Naive thymus-derived CD4-positive, alpha-beta T cell (primary cell): ENCODE measurements around the gene REEP1. TPM values are rescaled to one million over a fixed set of nuclear protein-coding genes. Genes with fewer than 3 reads are reported as not detected.

Experiments used
- ATAC-seq: fragments of 150-1000 bp; cut with Tn5 transposase; 2 replicates; pipeline ENCODE4 v1.10.0; 2021; ENCODE audit warnings: mild to moderate bottlenecking, moderate library complexity
- CTCF ChIA-PET: fragments of 350-600 bp; sonication (Branson Sonifier 250); formaldehyde crosslinking; loops from one replicate; lab custom pipeline; 2021; ENCODE audit warnings: antibody characterized with exemption; lab: Charles Lee
- POLR2A ChIA-PET: fragments of 350-600 bp; sonication (Branson Sonifier 250); formaldehyde crosslinking; loops from one replicate; lab custom pipeline; 2021; ENCODE audit warnings: antibody characterized with exemption, inconsistent platforms; lab: Charles Lee
- DNase-seq, 9 donors: peaks; one replicate each; pipeline versions ENCODE4 v3.0.0 to v3.0.0-alpha.2; 2020 to 2022; ENCODE audit warnings: mixed read lengths in 1 of 9
- H3K27ac ChIP-seq: one replicate; pipeline ENCODE4 v1.7.0; 2013; ENCODE audit warnings: mild to moderate bottlenecking, low read depth, low read length, moderate library complexity
- H3K27me3 ChIP-seq, 2 donors: one replicate each; pipeline ENCODE4 v1.7.0; 2013; ENCODE audit warnings: low read length in 2 of 2, mild to moderate bottlenecking in 2 of 2, moderate library complexity in 2 of 2; ENCODE audit not compliant: control insufficient read depth in 2 of 2, insufficient read depth in 2 of 2
- H3K36me3 ChIP-seq, 3 experiments: 1 replicate in 2 of 3; 2 replicates in 1 of 3; pipeline ENCODE4 v1.7.0; 2013; ENCODE audit warnings: low read length in 3 of 3, mild to moderate bottlenecking in 3 of 3, moderate library complexity in 1 of 3; ENCODE audit not compliant: insufficient read depth in 3 of 3, control insufficient read depth in 2 of 3
- H3K4me1 ChIP-seq, 2 donors: one replicate each; pipeline ENCODE4 v1.7.0; 2013; ENCODE audit warnings: low read length in 2 of 2, mild to moderate bottlenecking in 2 of 2, moderate library complexity in 1 of 2; ENCODE audit not compliant: control insufficient read depth in 2 of 2, insufficient read depth in 2 of 2
- H3K4me3 ChIP-seq: 2 replicates; pipeline ENCODE4 v1.7.0; 2013; ENCODE audit warnings: mild to moderate bottlenecking, low read length
- H3K9me3 ChIP-seq, 3 experiments: 1 replicate in 2 of 3; 2 replicates in 1 of 3; pipeline ENCODE4 v1.7.0; 2013; ENCODE audit warnings: low read length in 3 of 3; ENCODE audit not compliant: control insufficient read depth in 2 of 3
- H3K27ac Mint-ChIP-seq, 9 donors: one replicate each; pipeline ENCODE4 v1.8.0; 2020 to 2022; ENCODE audit warnings: mixed read lengths in 9 of 9, mild to moderate bottlenecking in 8 of 9, moderate library complexity in 5 of 9, inconsistent platforms in 2 of 9
- H3K27me3 Mint-ChIP-seq, 5 donors: one replicate each; pipeline ENCODE4 v1.8.0; 2021 to 2022; ENCODE audit warnings: mixed read lengths in 5 of 5, mild to moderate bottlenecking in 1 of 5
- H3K36me3 Mint-ChIP-seq, 5 donors: one replicate each; pipeline ENCODE4 v1.8.0; 2020 to 2022; ENCODE audit warnings: mixed read lengths in 5 of 5, mild to moderate bottlenecking in 3 of 5, inconsistent platforms in 1 of 5
- H3K4me1 Mint-ChIP-seq, 7 donors: one replicate each; pipeline ENCODE4 v1.8.0; 2020 to 2022; ENCODE audit warnings: mixed read lengths in 7 of 7, mild to moderate bottlenecking in 3 of 7, inconsistent platforms in 1 of 7
- H3K4me3 Mint-ChIP-seq, 10 donors: one replicate each; pipeline ENCODE4 v1.8.0; 2020 to 2022; ENCODE audit warnings: mild to moderate bottlenecking in 10 of 10, mixed read lengths in 10 of 10, moderate library complexity in 6 of 10, inconsistent platforms in 2 of 10
- H3K9me3 Mint-ChIP-seq, 11 donors: one replicate each; pipeline ENCODE4 v1.8.0; 2020 to 2022; ENCODE audit warnings: mixed read lengths in 11 of 11, mild to moderate bottlenecking in 4 of 11, inconsistent platforms in 1 of 11, moderate library complexity in 1 of 11
- intact Hi-C, 2 donors: fragments of 100-400 bp; cut with micrococcal nuclease; formaldehyde crosslinking; loops; one replicate each; pipeline ENCODE4 v1.15.1; 2023
- polyA plus RNA-seq, 2 donors: library from polyadenylated mRNA; unstranded; fragments of 300-500 nt; fragmentation: Illumina TruSeq; gene quantifications; one replicate each; pipeline ENCODE4 v1.2.3, GENCODE V29; 2021
- total RNA-seq, 6 experiments: library from RNA in 5 of 6; stranded (reverse) in 5 of 6; gene quantifications; 1 replicate in 5 of 6; 2 replicates in 1 of 6; pipeline ENCODE4 v1.2.3 and lab custom pipeline; 2021 to 2026

Gene REEP1
- total and polyA plus RNA-seq, 7 experiments from 2014 or later, result 0.05 to 0.45 (median 0.29) TPM

DNA sequence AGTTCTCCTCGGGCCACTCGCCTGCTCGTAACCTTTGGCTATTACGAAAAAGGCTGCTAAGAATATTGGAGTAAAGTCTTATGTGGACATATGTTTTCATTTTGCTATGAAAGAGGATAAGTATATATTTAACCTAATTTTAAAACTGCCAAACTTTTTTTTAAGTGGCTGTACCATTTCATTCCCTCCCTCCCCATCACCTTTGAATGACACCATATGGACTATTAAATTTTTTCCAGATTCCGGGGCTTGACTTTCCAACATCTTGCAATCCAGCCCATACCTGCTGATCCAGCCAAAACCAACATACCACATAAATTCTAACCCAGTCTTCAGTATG, 31.5 kb downstream of the REEP1 start:
- Mint-ChIP-seq H3K4me1 (peaks cover 0 to 6% (median 0%) of the 10 kb centered on the region in 7 donors), H3K9me3 (peaks cover 0 to 1% (median 0%) of the 10 kb centered on the region in 11 donors), H3K36me3 (no peaks in the 10 kb centered on the region), H3K4me3 (no peak overlapping the region), H3K27me3 (peaks cover 4 to 30% (median 5%) of the 10 kb centered on the region in 5 donors), H3K27ac (no peak overlapping the region)
- no peaks in the 10 kb centered on the region for H3K27me3 ChIP-seq
- POLR2A ChIA-PET, result no interaction called here
- no peak overlapping the region for H3K4me3 ChIP-seq
- no peaks in the 10 kb centered on the region for H3K9me3 ChIP-seq
- intact Hi-C loops, result no loop called here
- no peak overlapping the region for H3K27ac ChIP-seq
- DNase-seq (no peak), ATAC-seq (no peak)
- no peaks in the 10 kb centered on the region for H3K4me1 ChIP-seq
- CTCF ChIA-PET, result no interaction called here
- H3K36me3 ChIP-seq, result no peaks in the 10 kb centered on the region

GRCh38 chr2:86305195-86305914, 32.1 kb downstream of the REEP1 start:
- no peak overlapping the region for H3K27ac Mint-ChIP-seq
- intact Hi-C loops, result no loop called here
- Histone ChIP-seq H3K27ac (no peak overlapping the region), H3K4me3 (no peak overlapping the region), H3K27me3 (peaks cover 0 to under 1% of the 10 kb centered on the region in 2 donors), H3K9me3 (no peaks in the 10 kb centered on the region), H3K4me1 (no peaks in the 10 kb centered on the region), H3K36me3 (no peaks in the 10 kb centered on the region)
- H3K36me3 Mint-ChIP-seq, result no peaks in the 10 kb centered on the region
- no peak for DNase-seq
- peaks cover 0 to 6% (median 0%) of the 10 kb centered on the region in 7 donors for H3K4me1 Mint-ChIP-seq
- ChIA-PET CTCF (no interaction called here), POLR2A (no interaction called here)
- ATAC-seq, result no peak
- peaks cover 4 to 31% (median 5%) of the 10 kb centered on the region in 5 donors for H3K27me3 Mint-ChIP-seq
- H3K4me3 Mint-ChIP-seq, result no peak overlapping the region
- peaks cover 0 to 1% (median 0%) of the 10 kb centered on the region in 11 donors for H3K9me3 Mint-ChIP-seq

- CTCF ChIA-PET, result no interaction called here
- intact Hi-C loops, result no loop called here
- Mint-ChIP-seq H3K27ac (no peak overlapping the region), H3K27me3 (peaks cover 5 to 36% (median 10%) of the 10 kb centered on the region in 5 donors), H3K36me3 (no peaks in the 10 kb centered on the region), H3K9me3 (peaks cover 0 to 1% (median 0%) of the 10 kb centered on the region in 11 donors), H3K4me3 (no peak overlapping the region), H3K4me1 (peaks cover 0 to 6% (median 0%) of the 10 kb centered on the region in 7 donors)
- Histone ChIP-seq H3K4me3 (no peak overlapping the region), H3K9me3 (no peaks in the 10 kb centered on the region), H3K36me3 (no peaks in the 10 kb centered on the region), H3K4me1 (no peaks in the 10 kb centered on the region), H3K27me3 (peaks cover 0 to 3% of the 10 kb centered on the region in 2 donors), H3K27ac (no peak overlapping the region)
- no peak for DNase-seq
- POLR2A ChIA-PET, result no interaction called here
- ATAC-seq, result no peak
These were observed 33.0 kb downstream of the REEP1 start for GRCh38 chr2:86304416-86304815.

- no peak for ATAC-seq
These were observed 35.1 kb downstream of the REEP1 start for GRCh38 chr2:86302320-86302719.

GRCh38 chr2:86301711-86302202, 35.7 kb downstream of the REEP1 start:
- H3K36me3 Mint-ChIP-seq, result no peaks in the 10 kb centered on the region
- CTCF ChIA-PET, result no interaction called here
- Histone ChIP-seq H3K27ac (no peak overlapping the region), H3K4me3 (no peak overlapping the region), H3K36me3 (no peaks in the 10 kb centered on the region), H3K9me3 (no peaks in the 10 kb centered on the region), H3K27me3 (peaks cover 0 to 3% of the 10 kb centered on the region in 2 donors), H3K4me1 (no peaks in the 10 kb centered on the region)
- POLR2A ChIA-PET, result no interaction called here
- no peak for ATAC-seq
- no peak for DNase-seq
- H3K4me3 Mint-ChIP-seq, result no peak overlapping the region
- peak overlapping the region in 1 of 9 donors; percentile 59 for H3K27ac Mint-ChIP-seq
- H3K27me3 Mint-ChIP-seq, result peaks cover 8 to 42% (median 14%) of the 10 kb centered on the region in 5 donors
- intact Hi-C loops, result no loop called here
- H3K9me3 Mint-ChIP-seq, result peaks cover 0 to 1% (median 0%) of the 10 kb centered on the region in 11 donors
- peaks cover 0 to 6% (median 0%) of the 10 kb centered on the region in 7 donors for H3K4me1 Mint-ChIP-seq

More at GRCh38 chr2:86302320-86302719, 35.1 kb downstream of the REEP1 start:
- peaks cover 6 to 42% (median 14%) of the 10 kb centered on the region in 5 donors for H3K27me3 Mint-ChIP-seq
- no peaks in the 10 kb centered on the region for H3K9me3 ChIP-seq
- H3K9me3 Mint-ChIP-seq, result peaks cover 0 to 1% (median 0%) of the 10 kb centered on the region in 11 donors
- H3K27ac ChIP-seq, result no peak overlapping the region
- H3K4me3 Mint-ChIP-seq, result no peak overlapping the region
- H3K27ac Mint-ChIP-seq, result peak overlapping the region in 1 of 9 donors; percentile 59
- H3K4me1 ChIP-seq, result no peaks in the 10 kb centered on the region
- ChIA-PET POLR2A (interaction anchor here (0.6 kb wide), 1 partner anchor 9 kb away, joined by 3 read pairs; no protein-coding TSS in a partner anchor), CTCF (interaction anchor here (0.6 kb wide), 1 partner anchor 204 kb away, joined by 7 read pairs; no protein-coding TSS in a partner anchor)
- no peak overlapping the region for H3K4me3 ChIP-seq
- H3K4me1 Mint-ChIP-seq, result peaks cover 0 to 6% (median 0%) of the 10 kb centered on the region in 7 donors
- DNase-seq, result no peak
- intact Hi-C loops, result no loop called here
- H3K27me3 ChIP-seq, result peaks cover 0 to 3% of the 10 kb centered on the region in 2 donors
- no peaks in the 10 kb centered on the region for H3K36me3 ChIP-seq
- H3K36me3 Mint-ChIP-seq, result no peaks in the 10 kb centered on the region

GRCh38 chr2:86301009-86301408, 36.4 kb downstream of the REEP1 start:
- peaks cover 0 to 3% of the 10 kb centered on the region in 2 donors for H3K27me3 ChIP-seq
- ATAC-seq, result no peak
- peaks cover 8 to 40% (median 14%) of the 10 kb centered on the region in 5 donors for H3K27me3 Mint-ChIP-seq

More at GRCh38 chr2:86301009-86301408, 36.4 kb downstream of the REEP1 start:
- H3K4me3 ChIP-seq, result no peak overlapping the region
- H3K4me1 Mint-ChIP-seq, result peaks cover 0 to 6% (median 0%) of the 10 kb centered on the region in 7 donors
- DNase-seq, result no peak
- H3K9me3 Mint-ChIP-seq, result no peaks in the 10 kb centered on the region
- H3K36me3 Mint-ChIP-seq, result no peaks in the 10 kb centered on the region
- POLR2A ChIA-PET, result no interaction called here
- CTCF ChIA-PET, result no interaction called here
- no peaks in the 10 kb centered on the region for H3K9me3 ChIP-seq
- no peak overlapping the region for H3K4me3 Mint-ChIP-seq
- no peaks in the 10 kb centered on the region for H3K36me3 ChIP-seq
- intact Hi-C loops, result no loop called here
- H3K27ac Mint-ChIP-seq, result no peak overlapping the region
- no peaks in the 10 kb centered on the region for H3K4me1 ChIP-seq
- no peak overlapping the region for H3K27ac ChIP-seq
